Smooth muscle cell of the umbilical artery (primary cell): ENCODE measurements around the gene BEND2. TPM values are rescaled to one million over a fixed set of nuclear protein-coding genes. Genes with fewer than 3 reads are reported as not detected.

Source experiments
- total RNA-seq: library from RNA; depleted of rRNA; stranded (reverse); fragments of >200 nt; gene quantifications from 2 replicates; pipeline ENCODE4 v1.2.3, GENCODE V29; 2014

Gene BEND2
- total RNA-seq: not detected in 2 replicates

GRCh38 chrX:18220786-18221185 lies at the start of gene BEND2:
Gene BEND2 (minus strand): TSS chrX:18220886. CDS start chrX:18220750, 136 bp downstream.

Other genes with a start within 250 kb of the BEND2 start
- 0.59 and 1.3 TPM in 2 replicates for gene SCML2, start 133.8 kb upstream of the BEND2 start, total RNA-seq
- 3.6 and 5.0 TPM in 2 replicates for gene CDKL5, start 204.7 kb upstream of the BEND2 start, total RNA-seq